ENCODE results near the gene LRIG1.

Gene LRIG1

GRCh38 chr3:66338927-66339326 is 161.9 kb downstream of the LRIG1 start:
- no peak for DNase-seq

- no peak for DNase-seq
These were observed 164.5 kb downstream of the LRIG1 start for GRCh38 chr3:66336333-66336766.

DNA sequence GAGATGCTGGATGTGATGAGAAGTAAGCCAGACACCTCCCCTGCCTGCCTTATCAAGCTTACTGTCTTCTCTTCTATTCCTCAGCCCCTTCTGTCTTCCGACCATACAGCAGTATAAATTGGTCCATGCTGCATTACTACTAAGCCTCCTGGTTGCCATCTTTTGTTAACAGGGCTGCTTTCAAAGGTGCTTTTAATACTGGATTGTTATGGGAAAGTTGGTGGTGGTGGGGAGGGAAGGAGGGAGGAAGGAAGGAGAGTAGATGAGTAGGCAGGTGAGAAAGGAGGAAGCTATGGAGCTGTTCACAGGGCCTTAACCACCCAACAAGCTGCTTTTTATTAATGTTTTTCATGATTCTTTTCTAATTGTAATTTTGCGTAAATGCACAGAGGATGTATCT is 165.2 kb downstream of the LRIG1 start:
- DNase-seq = no peak

All from activated CD8-positive, alpha-beta memory T cell treated with anti-CD3 and anti-CD28 coated beads, Interleukin-2, amount 50 U/mL, for 48 hours (primary cell).